Measurements from ENCODE around the gene DYNLT2B.

GRCh38 chr3:196281962-196282361 lies 36.1 kb downstream of the DYNLT2B start:
- TF ChIP-seq CTCF (IDR thresholded peaks at IDR 0.05) = no peak
- TF ChIP-seq POLR2A (IDR thresholded peaks at IDR 0.05) = no peak
- no peak for TF ChIP-seq EP300 (IDR thresholded peaks at IDR 0.05)
